HG03469 (cell line): ENCODE results near the gene FXR1.
"Not testable (repeated sequence)": the region's sequence is repeated elsewhere in the genome, so short reads cannot be mapped to it uniquely, and the experiment has no call there.

Experiments used
- ATAC-seq: cut with Tn5 transposase; IDR thresholded peaks from one replicate; pipeline ENCODE4 v1.9.1; 2021; ENCODE audit warnings: mild to moderate bottlenecking, moderate library complexity, moderate number of reproducible peaks; ENCODE audit not compliant: unreplicated experiment

Gene FXR1

GRCh38 chr3:180932819-180933218, 20.3 kb downstream of the FXR1 start:
- no peak for ATAC-seq

- ATAC-seq, result no peak
Measured at GRCh38 chr3:180934638-180935037, 22.2 kb downstream of the FXR1 start.

DNA sequence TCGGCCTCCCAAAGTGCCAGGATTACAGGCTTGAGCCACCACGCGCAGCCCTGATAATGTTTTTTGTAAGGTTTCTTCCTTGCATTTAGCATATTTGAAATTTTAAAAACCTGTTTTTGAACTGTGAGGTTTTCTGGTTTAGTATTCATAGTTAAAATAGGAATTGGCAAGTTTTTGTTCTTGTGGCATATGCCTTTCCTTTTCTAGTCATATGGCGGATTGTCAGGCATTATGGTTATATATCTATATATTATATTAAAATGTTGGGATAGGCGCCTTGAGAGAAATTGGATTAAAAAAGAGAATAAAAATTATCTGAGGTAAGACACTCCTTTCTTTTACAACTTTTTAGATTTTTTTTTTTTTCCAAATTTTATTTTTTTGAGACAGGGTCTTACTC, 28.4 kb downstream of the FXR1 start:
- ATAC-seq, result no peak

GRCh38 chr3:180947761-180948390, 35.4 kb downstream of the FXR1 start:
- ATAC-seq, result peak; percentile 84

GRCh38 chr3:180959691-180960090, 47.2 kb downstream of the FXR1 start:
- ATAC-seq, result no peak

- no peak for ATAC-seq
Measured at GRCh38 chr3:180961087-180961486, 48.6 kb downstream of the FXR1 start.

GRCh38 chr3:180961552-180961951, 49.1 kb downstream of the FXR1 start:
- ATAC-seq, result no peak

DNA sequence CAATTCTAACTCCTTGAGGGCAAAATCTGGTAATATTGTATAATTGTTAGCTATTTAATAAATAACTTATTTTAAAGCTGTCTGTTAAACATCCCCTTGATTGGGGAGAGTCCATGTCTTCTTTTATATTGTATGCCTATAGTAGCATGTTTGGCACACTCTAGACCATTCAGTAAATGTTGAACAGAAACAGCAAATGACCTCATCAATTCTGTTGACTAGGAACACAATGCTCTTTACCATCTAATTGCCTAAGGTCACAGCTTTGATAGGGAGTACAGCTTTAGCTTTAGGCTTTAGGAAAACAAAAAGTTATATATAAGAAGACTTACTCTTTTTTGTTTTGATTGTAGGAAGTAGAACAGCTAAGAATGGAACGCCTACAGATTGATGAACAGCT, 50.1 kb downstream of the FXR1 start:
- ATAC-seq, result no peak

DNA sequence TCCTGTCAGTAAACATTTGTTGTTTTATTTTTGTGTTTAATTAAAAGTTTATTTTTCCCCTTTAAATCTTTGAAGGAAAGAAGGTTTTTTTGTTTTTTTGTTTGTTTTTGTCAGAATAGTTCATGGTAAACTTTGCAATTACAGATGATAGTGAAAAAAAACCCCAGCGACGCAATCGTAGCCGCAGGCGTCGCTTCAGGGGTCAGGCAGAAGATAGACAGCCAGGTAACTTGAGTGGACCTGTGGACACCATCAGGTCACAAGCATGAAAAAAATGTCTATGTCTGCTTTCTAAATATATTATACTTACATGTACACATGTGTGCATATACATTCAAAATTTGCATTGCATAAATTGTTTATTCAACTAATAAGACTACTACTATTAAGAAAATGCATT, 58.5 kb downstream of the FXR1 start:
- no peak for ATAC-seq

- no peak for ATAC-seq
Measured at GRCh38 chr3:180973543-180973942, 61.1 kb downstream of the FXR1 start.

GRCh38 chr3:180974286-180974685, 61.8 kb downstream of the FXR1 start:
- ATAC-seq, result no peak

- ATAC-seq, result no peak
Measured at GRCh38 chr3:180977498-180977897, 65.0 kb downstream of the FXR1 start.

GRCh38 chr3:180979961-180980360, 67.5 kb downstream of the FXR1 start:
- ATAC-seq, result no peak

GRCh38 chr3:180980611-180981010, 68.1 kb downstream of the FXR1 start:
- ATAC-seq, result no peak

- ATAC-seq, result no peak
Measured at GRCh38 chr3:180981912-180982311, 69.4 kb downstream of the FXR1 start.

GRCh38 chr3:180983136-180983535, 70.7 kb downstream of the FXR1 start:
- no peak for ATAC-seq

GRCh38 chr3:180986366-180986765, 73.9 kb downstream of the FXR1 start:
- ATAC-seq, result not testable (repeated sequence)

GRCh38 chr3:180987344-180987743, 74.9 kb downstream of the FXR1 start:
- ATAC-seq, result no peak

DNA sequence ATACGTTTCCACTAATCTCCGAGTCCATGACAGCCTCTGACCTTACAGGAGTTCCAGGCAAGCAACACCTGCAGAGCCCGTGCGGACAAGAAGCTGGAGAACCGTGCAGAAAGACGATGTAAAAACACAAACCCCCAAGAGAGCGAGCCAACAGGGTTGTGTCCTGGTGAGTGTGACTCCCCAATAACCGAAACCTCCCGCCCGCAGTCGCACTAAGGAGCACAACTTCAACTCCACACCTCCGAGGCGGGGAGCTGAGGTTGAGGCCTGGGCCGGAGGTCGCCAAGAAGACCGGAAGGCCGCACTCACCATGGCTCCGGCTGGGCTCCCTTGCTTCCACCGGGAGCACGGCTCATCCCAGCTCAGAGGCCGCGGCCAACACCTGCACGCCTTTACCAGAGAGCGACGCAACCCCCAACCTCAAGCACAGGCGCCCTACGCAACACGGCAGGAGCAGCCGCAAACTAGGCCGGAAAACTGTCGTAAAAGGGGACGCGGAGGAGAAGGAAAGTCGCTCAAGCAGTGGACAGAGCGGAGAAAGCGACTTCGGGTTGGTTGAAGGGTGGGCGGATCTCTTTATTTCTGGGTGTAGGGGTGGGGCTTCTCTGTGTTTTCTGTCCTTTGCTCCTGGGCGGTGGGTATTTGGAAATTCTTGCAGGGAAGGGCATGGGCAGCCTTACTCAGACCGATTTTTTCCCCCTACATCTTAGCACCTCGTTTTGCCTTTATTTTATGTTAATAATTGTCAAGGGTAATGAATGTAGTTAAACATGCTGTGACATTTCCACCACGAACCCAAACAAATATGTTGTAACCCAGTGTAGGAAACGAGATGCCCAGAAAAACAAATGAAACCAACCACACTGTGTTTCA, 77.1 kb downstream of the FXR1 start, which contains the start of gene DNAJC19:
Gene DNAJC19 (minus strand): TSS at position 446 of the 873 bp plus-strand sequence. CDS start 134 bp downstream, at position 312.
- ATAC-seq, result peak; percentile 90

DNA sequence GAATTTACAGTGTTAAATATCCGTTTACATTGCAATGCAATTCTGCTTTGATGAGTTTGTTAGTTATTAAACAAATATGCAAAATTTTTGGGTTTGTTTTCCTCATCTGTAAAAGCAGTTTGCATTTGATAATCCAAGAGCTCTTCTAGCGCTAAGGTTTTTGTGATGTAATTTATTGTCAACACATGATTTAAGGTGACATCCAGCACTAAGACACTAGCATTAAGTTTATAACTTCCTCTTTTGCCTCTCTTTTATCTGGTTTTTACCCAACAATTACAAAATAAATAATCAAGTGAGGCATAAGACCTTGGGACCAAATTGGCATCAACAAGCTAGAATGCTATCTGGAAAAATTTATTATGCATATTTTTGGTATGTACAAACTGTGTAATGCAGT, 78.0 kb downstream of the FXR1 start:
- no peak for ATAC-seq

GRCh38 chr3:180996415-180996932, 84.0 kb downstream of the FXR1 start:
- no peak for ATAC-seq

DNA sequence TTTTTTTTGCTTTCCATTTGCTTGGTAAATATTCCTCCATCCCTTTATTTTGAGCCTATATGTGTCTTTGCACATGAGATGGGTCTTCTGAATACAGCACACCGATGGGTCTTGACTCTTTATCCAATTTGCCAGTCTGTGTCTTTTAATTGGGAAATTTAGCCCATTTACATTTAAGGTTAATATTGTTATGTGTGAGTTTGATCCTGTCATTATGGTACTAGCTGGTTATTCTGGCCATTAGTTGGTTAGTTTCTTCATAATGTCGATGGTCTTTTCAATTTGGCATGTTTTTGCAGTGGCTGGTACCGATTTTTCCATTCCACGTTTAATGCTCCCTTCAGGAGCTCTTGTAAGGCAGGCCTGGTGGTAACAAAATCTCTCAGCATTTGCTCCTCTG, 89.9 kb downstream of the FXR1 start:
- ATAC-seq, result not testable (repeated sequence)
